ENCODE results near the gene MRGPRG.

GRCh38 chr11:3226846-3227567, 8.4 kb upstream of the MRGPRG start:
- TF ChIP-seq YY1 (IDR thresholded peaks at IDR 0.05; ENCODE audit: insufficient read depth, insufficient read length) = no peak
- TF ChIP-seq ZNF274 (IDR thresholded peaks at IDR 0.05; ENCODE audit: low read depth, low read length) = no peak
- TF ChIP-seq SUZ12 (IDR thresholded peaks at IDR 0.05; ENCODE audit: extremely low read depth, insufficient read depth, insufficient read length) = no peak

All from NT2/D1 (cell line).